Activated CD4-positive, alpha-beta memory T cell treated with anti-CD3 and anti-CD28 coated beads, Interleukin-2, amount 10 ng/mL, durations not matched to agents 7 days and 5 days (primary cell): ENCODE measurements around the gene GCNT4. TPM values are rescaled to one million over a fixed set of nuclear protein-coding genes. Genes with fewer than 3 reads are reported as not detected.
A peak's percentile ranks its signal among the peaks of the same experiment; 100 is the strongest.
"Not testable (repeated sequence)": the region's sequence is repeated elsewhere in the genome, so short reads cannot be mapped to it uniquely, and the experiment has no call there.

Experiments
- CTCF ChIA-PET: fragments of 350-600 bp; sonication (Branson Sonifier 250); formaldehyde crosslinking; loops from one replicate; lab custom pipeline; 2021; ENCODE audit warnings: antibody characterized with exemption, inconsistent platforms; lab: Charles Lee
- POLR2A ChIA-PET: fragments of 350-600 bp; sonication (Branson Sonifier 250); formaldehyde crosslinking; loops from one replicate; lab custom pipeline; 2021; ENCODE audit warnings: antibody characterized with exemption; lab: Charles Lee
- DNase-seq: peaks from one replicate; pipeline ENCODE4 v3.0.0-alpha.2; 2020
- H3K27ac Mint-ChIP-seq: one replicate; pipeline ENCODE4 v1.8.0; 2021; ENCODE audit warnings: mild to moderate bottlenecking, mixed read lengths
- H3K27me3 Mint-ChIP-seq: one replicate; pipeline ENCODE4 v1.8.0; 2021; ENCODE audit warnings: mixed read lengths
- H3K36me3 Mint-ChIP-seq: one replicate; pipeline ENCODE4 v1.8.0; 2021; ENCODE audit warnings: low read depth, mixed read lengths
- H3K4me1 Mint-ChIP-seq: one replicate; pipeline ENCODE4 v1.8.0; 2021; ENCODE audit warnings: mixed read lengths
- H3K4me3 Mint-ChIP-seq: one replicate; pipeline ENCODE4 v1.8.0; 2021; ENCODE audit warnings: mild to moderate bottlenecking, mixed read lengths
- H3K9me3 Mint-ChIP-seq: one replicate; pipeline ENCODE4 v1.8.0; 2021; ENCODE audit warnings: mixed read lengths
- total RNA-seq, 2 experiments: library from RNA; stranded (reverse); gene quantifications; one replicate each; pipeline ENCODE4 v1.2.3, GENCODE V29; 2021

The GCNT4 gene
- total RNA-seq: 1 to 10 TPM; 1.5 to 1.6 TPM

- H3K27ac Mint-ChIP-seq: peak within 1 kb of the TSS; percentile 72
- peaks cover 42% of the 10 kb centered on the region for H3K27me3 Mint-ChIP-seq
- H3K36me3 Mint-ChIP-seq: no peaks in the 10 kb centered on the region
- ChIA-PET POLR2A (interaction anchor here (0.8 to 1.1 kb wide), 5 partner anchors 11 to 665 kb away, joined by 3 to 8 read pairs (median 3); partner anchors contain the start of genes CERT1, POC5 and POLK), CTCF (interaction anchor here (0.8 to 1.2 kb wide), 3 partner anchors 117 to 293 kb away, joined by 3 to 8 read pairs (median 3); partner anchors contain the start of gene ANKRD31)
- no peaks in the 10 kb centered on the region for H3K9me3 Mint-ChIP-seq
- peak; percentile 42 for DNase-seq
- peaks cover 70% of the 10 kb centered on the region for H3K4me1 Mint-ChIP-seq
- peak within 1 kb of the TSS; percentile 81 for H3K4me3 Mint-ChIP-seq
Measured at GRCh38 chr5:75052192-75053053, at the start of gene GCNT4. GCNT4 (minus strand) TSS chr5:75052558; CDS start chr5:75030037, 22,521 bp downstream.

- DNase-seq: not testable (repeated sequence)
Measured at GRCh38 chr5:75095956-75096355, 43.6 kb upstream of the GCNT4 start.

GRCh38 chr5:75091597-75091996 is 39.2 kb upstream of the GCNT4 start:
- ChIA-PET CTCF (no interaction called here), POLR2A (no interaction called here)
- H3K27me3 Mint-ChIP-seq: peaks cover 9% of the 10 kb centered on the region
- no peak overlapping the region for H3K4me3 Mint-ChIP-seq
- no peaks in the 10 kb centered on the region for H3K9me3 Mint-ChIP-seq
- no peaks in the 10 kb centered on the region for H3K36me3 Mint-ChIP-seq
- peaks cover 8% of the 10 kb centered on the region for H3K4me1 Mint-ChIP-seq
- DNase-seq: no peak
- no peak overlapping the region for H3K27ac Mint-ChIP-seq

More at GRCh38 chr5:75095956-75096355, 43.6 kb upstream of the GCNT4 start:
- H3K4me1 Mint-ChIP-seq, H3K4me3 Mint-ChIP-seq, H3K27ac Mint-ChIP-seq, POLR2A ChIA-PET, H3K36me3 Mint-ChIP-seq, H3K9me3 Mint-ChIP-seq, H3K27me3 Mint-ChIP-seq: not testable (repeated sequence)
- CTCF ChIA-PET: interaction anchor here (0.6 kb wide), 1 partner anchor 254 kb away, joined by 3 read pairs; no protein-coding TSS in a partner anchor

GRCh38 chr5:75089662-75090061 is 37.3 kb upstream of the GCNT4 start:
- no peak overlapping the region for H3K4me3 Mint-ChIP-seq
- POLR2A ChIA-PET: no interaction called here
- H3K36me3 Mint-ChIP-seq: no peaks in the 10 kb centered on the region
- H3K27ac Mint-ChIP-seq: no peak overlapping the region
- peaks cover 1% of the 10 kb centered on the region for H3K4me1 Mint-ChIP-seq
- H3K9me3 Mint-ChIP-seq: no peaks in the 10 kb centered on the region
- CTCF ChIA-PET: no interaction called here
- peaks cover 9% of the 10 kb centered on the region for H3K27me3 Mint-ChIP-seq
- DNase-seq: no peak

- Mint-ChIP-seq H3K36me3 (no peaks in the 10 kb centered on the region), H3K4me1 (peaks cover 1% of the 10 kb centered on the region), H3K4me3 (no peak overlapping the region), H3K27me3 (peaks cover 9% of the 10 kb centered on the region), H3K9me3 (no peaks in the 10 kb centered on the region), H3K27ac (no peak overlapping the region)
- ChIA-PET CTCF (no interaction called here), POLR2A (no interaction called here)
- no peak for DNase-seq
Measured at GRCh38 chr5:75089137-75089536, 36.8 kb upstream of the GCNT4 start.

- H3K27me3 Mint-ChIP-seq: peaks cover 9% of the 10 kb centered on the region
- H3K27ac Mint-ChIP-seq: no peak overlapping the region
- H3K9me3 Mint-ChIP-seq: no peaks in the 10 kb centered on the region
- no peak for DNase-seq
- ChIA-PET CTCF (no interaction called here), POLR2A (no interaction called here)
- no peaks in the 10 kb centered on the region for H3K36me3 Mint-ChIP-seq
- H3K4me1 Mint-ChIP-seq: peaks cover 1% of the 10 kb centered on the region
- no peak overlapping the region for H3K4me3 Mint-ChIP-seq
Measured at GRCh38 chr5:75088648-75089047, 36.3 kb upstream of the GCNT4 start.

GRCh38 chr5:75081510-75081909 is 29.2 kb upstream of the GCNT4 start:
- no peaks in the 10 kb centered on the region for H3K9me3 Mint-ChIP-seq
- H3K4me1 Mint-ChIP-seq: no peaks in the 10 kb centered on the region
- no peak overlapping the region for H3K27ac Mint-ChIP-seq
- no peak overlapping the region for H3K4me3 Mint-ChIP-seq
- H3K27me3 Mint-ChIP-seq: no peaks in the 10 kb centered on the region
- POLR2A ChIA-PET: no interaction called here
- CTCF ChIA-PET: no interaction called here
- H3K36me3 Mint-ChIP-seq: no peaks in the 10 kb centered on the region
- no peak for DNase-seq

- H3K27me3 Mint-ChIP-seq, POLR2A ChIA-PET, H3K36me3 Mint-ChIP-seq, H3K4me3 Mint-ChIP-seq, H3K27ac Mint-ChIP-seq, H3K9me3 Mint-ChIP-seq, H3K4me1 Mint-ChIP-seq, CTCF ChIA-PET, DNase-seq: not testable (repeated sequence)
Measured at GRCh38 chr5:75079346-75079745, 27.0 kb upstream of the GCNT4 start.

- Mint-ChIP-seq H3K36me3 (no peaks in the 10 kb centered on the region), H3K27me3 (peaks cover 3% of the 10 kb centered on the region), H3K9me3 (no peaks in the 10 kb centered on the region), H3K4me3 (no peak overlapping the region), H3K27ac (no peak overlapping the region), H3K4me1 (no peaks in the 10 kb centered on the region)
- DNase-seq: no peak
- CTCF ChIA-PET: interaction anchor here (0.7 to 0.8 kb wide), 2 partner anchors 10 to 14 kb away, joined by 3 to 6 read pairs; no protein-coding TSS in a partner anchor
- POLR2A ChIA-PET: no interaction called here
Measured at GRCh38 chr5:75078027-75078426, 25.7 kb upstream of the GCNT4 start.

GRCh38 chr5:75072061-75072460 is 19.7 kb upstream of the GCNT4 start:
- Mint-ChIP-seq H3K4me1 (no peaks in the 10 kb centered on the region), H3K9me3 (no peaks in the 10 kb centered on the region), H3K4me3 (no peak overlapping the region), H3K27me3 (peaks cover 3% of the 10 kb centered on the region), H3K36me3 (no peaks in the 10 kb centered on the region), H3K27ac (no peak overlapping the region)
- ChIA-PET POLR2A (interaction anchor here (0.6 to 1.2 kb wide), 3 partner anchors 18 to 254 kb away, joined by 3 read pairs; no protein-coding TSS in a partner anchor), CTCF (interaction anchor here (1.7 kb wide), 1 partner anchor 22 kb away, joined by 5 read pairs; no protein-coding TSS in a partner anchor)
- DNase-seq: no peak

GRCh38 chr5:75071100-75071499 is 18.7 kb upstream of the GCNT4 start:
- no peak overlapping the region for H3K27ac Mint-ChIP-seq
- DNase-seq: no peak
- H3K9me3 Mint-ChIP-seq: no peaks in the 10 kb centered on the region
- CTCF ChIA-PET: interaction anchor here (1.7 kb wide), 1 partner anchor 21 kb away, joined by 5 read pairs; no protein-coding TSS in a partner anchor
- POLR2A ChIA-PET: interaction anchor here (1.0 to 1.2 kb wide), 2 partner anchors 17 to 165 kb away, joined by 3 read pairs; no protein-coding TSS in a partner anchor
- H3K4me1 Mint-ChIP-seq: no peaks in the 10 kb centered on the region
- no peaks in the 10 kb centered on the region for H3K36me3 Mint-ChIP-seq
- peaks cover 5% of the 10 kb centered on the region for H3K27me3 Mint-ChIP-seq
- H3K4me3 Mint-ChIP-seq: no peak overlapping the region

- peaks cover 2% of the 10 kb centered on the region for H3K4me1 Mint-ChIP-seq
- no peak for DNase-seq
- CTCF ChIA-PET: no interaction called here
- no peaks in the 10 kb centered on the region for H3K36me3 Mint-ChIP-seq
- no peak overlapping the region for H3K4me3 Mint-ChIP-seq
- H3K9me3 Mint-ChIP-seq: no peaks in the 10 kb centered on the region
- peaks cover 4% of the 10 kb centered on the region for H3K27me3 Mint-ChIP-seq
- no peak overlapping the region for H3K27ac Mint-ChIP-seq
- POLR2A ChIA-PET: no interaction called here
Measured at GRCh38 chr5:75067434-75067833, 15.1 kb upstream of the GCNT4 start.

GRCh38 chr5:75062925-75063531 is 10.7 kb upstream of the GCNT4 start:
- H3K4me3 Mint-ChIP-seq: no peak overlapping the region
- no peak overlapping the region for H3K27ac Mint-ChIP-seq
- ChIA-PET CTCF (no interaction called here), POLR2A (no interaction called here)
- peaks cover 15% of the 10 kb centered on the region for H3K4me1 Mint-ChIP-seq
- H3K9me3 Mint-ChIP-seq: no peaks in the 10 kb centered on the region
- H3K36me3 Mint-ChIP-seq: no peaks in the 10 kb centered on the region
- H3K27me3 Mint-ChIP-seq: peaks cover 4% of the 10 kb centered on the region
- no peak for DNase-seq
